HTR-8/SVneo (cell line): ENCODE measurements around the gene DPP6.
A peak's percentile ranks its signal among the peaks of the same experiment; 100 is the strongest.

Source experiments
- DNase-seq: peaks from one replicate; pipeline ENCODE4 v3.0.0; 2011; ENCODE audit warnings: low spot score, mixed read lengths; ENCODE audit not compliant: insufficient read length
- FAIRE-seq: peaks from 2 replicates; lab custom pipeline; 2011; peaks lifted over from hg19 to GRCh38; lab: Jason Lieb, UNC

The DPP6 gene

GRCh38 chr7:154859747-154860620 lies 807.8 kb downstream of the DPP6 start:
- FAIRE-seq (no peak), DNase-seq (no peak)

GRCh38 chr7:154860621-154861375 lies 808.6 kb downstream of the DPP6 start:
- FAIRE-seq (no peak), DNase-seq (no peak)

GRCh38 chr7:154861589-154861988 lies 809.4 kb downstream of the DPP6 start:
- FAIRE-seq (no peak), DNase-seq (no peak)

GRCh38 chr7:154862153-154862791 lies 810.1 kb downstream of the DPP6 start:
- DNase-seq (no peak), FAIRE-seq (no peak)

- DNase-seq (no peak), FAIRE-seq (no peak)
Observed at GRCh38 chr7:154863766-154864522, 811.7 kb downstream of the DPP6 start.

- FAIRE-seq, result no peak
- no peak for DNase-seq
Observed at GRCh38 chr7:154864523-154864891, 812.3 kb downstream of the DPP6 start.

GRCh38 chr7:154865984-154866685 lies 813.9 kb downstream of the DPP6 start:
- DNase-seq, result no peak
- FAIRE-seq, result no peak

GRCh38 chr7:154867068-154867467 lies 814.9 kb downstream of the DPP6 start:
- FAIRE-seq, result no peak

GRCh38 chr7:154868921-154869320 lies 816.7 kb downstream of the DPP6 start:
- no peak for FAIRE-seq
- DNase-seq, result no peak

More at GRCh38 chr7:154867068-154867467, 814.9 kb downstream of the DPP6 start:
- DNase-seq, result no peak

GRCh38 chr7:154869436-154869835 lies 817.2 kb downstream of the DPP6 start:
- FAIRE-seq, result no peak

GRCh38 chr7:154871507-154871906 lies 819.3 kb downstream of the DPP6 start:
- no peak for DNase-seq
- FAIRE-seq, result no peak

More at GRCh38 chr7:154869436-154869835, 817.2 kb downstream of the DPP6 start:
- DNase-seq, result no peak

- FAIRE-seq (no peak), DNase-seq (no peak)
Observed at GRCh38 chr7:154871928-154872750, 819.9 kb downstream of the DPP6 start.

- DNase-seq (no peak), FAIRE-seq (no peak)
Observed at GRCh38 chr7:154872811-154873499, 820.8 kb downstream of the DPP6 start.

- DNase-seq, result no peak
- FAIRE-seq, result peak; percentile 60
Observed at GRCh38 chr7:154873500-154874121, 821.4 kb downstream of the DPP6 start.

GRCh38 chr7:154874409-154875113 lies 822.4 kb downstream of the DPP6 start:
- FAIRE-seq (no peak), DNase-seq (no peak)

- no peak for FAIRE-seq
Observed at GRCh38 chr7:154875297-154875696, 823.1 kb downstream of the DPP6 start.

GRCh38 chr7:154876516-154876915 lies 824.3 kb downstream of the DPP6 start:
- FAIRE-seq, result no peak
- DNase-seq, result no peak

More at GRCh38 chr7:154875297-154875696, 823.1 kb downstream of the DPP6 start:
- no peak for DNase-seq
